Prostate gland (tissue), 2 donors: Measurements from ENCODE around the gene SUN3. TPM values are rescaled to one million over a fixed set of nuclear protein-coding genes. Genes with fewer than 3 reads are reported as not detected.

ENCODE experiments used
- DNase-seq: peaks from one replicate; pipeline ENCODE4 v3.0.0-alpha.2; 2019; ENCODE audit warnings: low spot score
- H3K27ac ChIP-seq, 2 donors: fragments of 200-600 bp; sonication (generic); 2 replicates each; pipeline ENCODE4 v1.5.1; 2017 to 2019
- H3K27me3 ChIP-seq: fragments of 200-600 bp; sonication (generic); replicated peaks from 2 replicates; pipeline ENCODE4 v1.5.1; 2019; ENCODE audit not compliant: insufficient read depth
- H3K36me3 ChIP-seq, 2 donors: fragments of 200-600 bp; sonication (generic); 1 replicate in 1 of 2; 2 replicates in 1 of 2; pipeline versions ENCODE4 v1.5.1 to v1.8.1; 2017 to 2019
- H3K4me1 ChIP-seq: fragments of 200-600 bp; sonication (generic); replicated peaks from 2 replicates; pipeline ENCODE4 v1.5.1; 2019
- H3K4me3 ChIP-seq, 2 donors: fragments of 200-600 bp; sonication (generic); 2 replicates each; pipeline ENCODE4 v1.5.1; 2017 to 2019
- H3K9me3 ChIP-seq: fragments of 200-600 bp; sonication (generic); 2 replicates; pipeline ENCODE4 v1.5.1; 2017
- CTCF ChIP-seq, 4 experiments: fragments of 200-600 bp in 2 of 4; fragments of 450-650 bp in 2 of 4; sonication (generic) in 2 of 4; IDR thresholded peaks; 1 replicate in 3 of 4; 2 replicates in 1 of 4; pipeline ENCODE4 v1.5.1; 2016 to 2019; ENCODE audit warnings: antibody characterized with exemption in 4 of 4, mild to moderate bottlenecking in 2 of 4, moderate library complexity in 2 of 4
- POLR2A ChIP-seq: fragments of 450-650 bp; IDR thresholded peaks from one replicate; pipeline ENCODE4 v1.6.1; 2016; ENCODE audit warnings: antibody characterized with exemption, mild to moderate bottlenecking
- POLR2AphosphoS5 ChIP-seq: sonication (generic); formaldehyde crosslinking; IDR thresholded peaks from one replicate; pipeline ENCODE4 v1.6.1; 2017; ENCODE audit warnings: antibody characterized with exemption
- WGBS: methylation state at CpG from one replicate; pipeline ENCODE4 v1.1.5; 2018; 5-methylcytosine and 5-hydroxymethylcytosine counted together
- intact Hi-C: fragments of 100-400 bp; cut with DNase I; formaldehyde crosslinking; loops from one replicate; pipeline ENCODE4 v1.14.2; 2022
- total RNA-seq, 2 donors: library from RNA; depleted of rRNA; stranded (reverse); fragments of >200 nt; gene quantifications; one replicate each; pipeline ENCODE4 v1.1.0, GENCODE V29; 2016

Gene SUN3
- total RNA-seq, 2 donors from 2014 or later, result 4.5 TPM; not detected in 1

GRCh38 chr7:48063985-48064384 lies 35.1 kb upstream of the SUN3 start:
- Histone ChIP-seq H3K27me3 (no peaks in the 10 kb centered on the region), H3K4me1 (no peaks in the 10 kb centered on the region)
- WGBS, result 79% methylated on average over 1 of the region's 1 CpG

GRCh38 chr7:48059706-48060105 lies 30.8 kb upstream of the SUN3 start:
- intact Hi-C loops, result no loop called here
- no peak for DNase-seq

More at GRCh38 chr7:48063985-48064384, 35.1 kb upstream of the SUN3 start:
- Histone ChIP-seq H3K9me3 (no peaks in the 10 kb centered on the region), H3K4me3 (no peak overlapping the region), H3K36me3 (no peaks in the 10 kb centered on the region), H3K27ac (no peak overlapping the region)
- DNase-seq, result no peak
- TF ChIP-seq POLR2A (no peak), POLR2AphosphoS5 (no peak), CTCF (IDR thresholded peaks at IDR 0.05) (no peak)
- intact Hi-C loops, result no loop called here

DNA sequence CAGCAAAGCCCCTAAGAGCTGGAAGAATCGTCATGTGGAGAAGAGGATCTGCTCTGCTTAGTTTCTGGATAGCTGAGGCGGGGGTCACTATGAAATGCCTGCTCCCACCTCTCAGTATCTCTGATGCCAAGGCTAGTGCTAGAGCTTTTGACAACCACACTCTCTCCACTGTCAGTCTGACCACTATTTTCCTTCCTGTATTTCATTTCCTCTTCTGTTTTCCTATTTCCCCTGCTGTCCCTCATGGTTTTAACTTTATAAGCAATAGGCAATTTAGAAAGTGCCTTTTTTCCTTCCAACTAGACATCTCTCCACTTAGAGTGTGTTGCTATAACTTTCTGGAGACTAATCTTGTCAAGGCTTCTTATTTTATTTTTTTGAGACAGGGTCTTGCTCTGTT lies 30.1 kb upstream of the SUN3 start:
- no peak for TF ChIP-seq CTCF (IDR thresholded peaks at IDR 0.05)
- no peak for TF ChIP-seq POLR2A
- intact Hi-C loops, result no loop called here
- Histone ChIP-seq H3K27me3 (no peaks in the 10 kb centered on the region), H3K4me1 (no peaks in the 10 kb centered on the region), H3K36me3 (no peaks in the 10 kb centered on the region), H3K27ac (no peak overlapping the region), H3K9me3 (no peaks in the 10 kb centered on the region), H3K4me3 (no peak overlapping the region)
- DNase-seq, result no peak
- WGBS, result 69% methylated on average over 2 of the region's 2 CpGs

More at GRCh38 chr7:48059706-48060105, 30.8 kb upstream of the SUN3 start:
- WGBS, result 83% methylated on average over 5 of the region's 5 CpGs
- no peak overlapping the region for H3K27ac ChIP-seq
- no peaks in the 10 kb centered on the region for H3K9me3 ChIP-seq
- no peaks in the 10 kb centered on the region for H3K27me3 ChIP-seq
- H3K36me3 ChIP-seq, result no peaks in the 10 kb centered on the region
- H3K4me3 ChIP-seq, result no peak overlapping the region
- H3K4me1 ChIP-seq, result no peaks in the 10 kb centered on the region
- TF ChIP-seq CTCF (IDR thresholded peaks at IDR 0.05), result no peak
- TF ChIP-seq POLR2AphosphoS5, result no peak
- no peak for TF ChIP-seq POLR2A

GRCh38 chr7:48053736-48054135 lies 24.8 kb upstream of the SUN3 start:
- intact Hi-C loops, result no loop called here
- no peaks in the 10 kb centered on the region for H3K36me3 ChIP-seq
- H3K27ac ChIP-seq, result no peak overlapping the region
- no peaks in the 10 kb centered on the region for H3K9me3 ChIP-seq
- TF ChIP-seq POLR2AphosphoS5 (no peak), POLR2A (no peak), CTCF (IDR thresholded peaks at IDR 0.05) (no peak)
- no peak for DNase-seq
- H3K27me3 ChIP-seq, result no peaks in the 10 kb centered on the region
- WGBS, result 63% methylated on average over 2 of the region's 2 CpGs
- H3K4me3 ChIP-seq, result no peak overlapping the region
- H3K4me1 ChIP-seq, result no peaks in the 10 kb centered on the region

- 69% methylated on average over 8 of the region's 8 CpGs for WGBS
- Histone ChIP-seq H3K27me3 (no peaks in the 10 kb centered on the region), H3K4me1 (no peaks in the 10 kb centered on the region), H3K27ac (no peak overlapping the region), H3K36me3 (no peaks in the 10 kb centered on the region), H3K9me3 (no peaks in the 10 kb centered on the region), H3K4me3 (no peak overlapping the region)
- no peak for DNase-seq
- no peak for TF ChIP-seq POLR2AphosphoS5
- no peak for TF ChIP-seq POLR2A
- no peak for TF ChIP-seq CTCF (IDR thresholded peaks at IDR 0.05)
- intact Hi-C loops, result no loop called here
These were observed 23.8 kb upstream of the SUN3 start for GRCh38 chr7:48052748-48053147.
